SK-N-SH (cell line): ENCODE data around the gene SETBP1.

Experiments
- CTCF ChIP-seq: fragments of 200-600 bp; sonication (generic); IDR thresholded peaks from 2 replicates; pipeline ENCODE4 v1.6.1; 2017; ENCODE audit warnings: antibody characterized with exemption, mild to moderate bottlenecking, moderate library complexity
- ELF1 ChIP-seq: IDR thresholded peaks from 2 replicates; pipeline ENCODE4 v1.4.0; 2012
- EP300 ChIP-seq, 2 experiments: IDR thresholded peaks; 2 replicates each; pipeline versions ENCODE4 v1.4.0 to v1.6.1; 2012; ENCODE audit warnings: borderline replicate concordance in 1 of 2, low read depth in 1 of 2, low read length in 1 of 2
- JUND ChIP-seq: IDR thresholded peaks from 2 replicates; pipeline ENCODE4 v1.4.0; 2012
- MEF2A ChIP-seq: IDR thresholded peaks from 2 replicates; pipeline ENCODE4 v1.4.0; 2012; ENCODE audit warnings: low read depth, borderline replicate concordance
- POLR2AphosphoS5 ChIP-seq: IDR thresholded peaks from 2 replicates; pipeline ENCODE4 v1.6.1; 2012; ENCODE audit warnings: low read depth, low read length
- RFX5 ChIP-seq: IDR thresholded peaks from 2 replicates; pipeline ENCODE4 v1.6.1; 2012; ENCODE audit warnings: mild to moderate bottlenecking, improper control_type of control experiment, low read length
- TCF12 ChIP-seq: IDR thresholded peaks from 2 replicates; pipeline ENCODE4 v1.4.0; 2012
- TEAD4 ChIP-seq: IDR thresholded peaks from 2 replicates; pipeline ENCODE4 v1.4.0; 2012; ENCODE audit warnings: mild to moderate bottlenecking, borderline replicate concordance; ENCODE audit not compliant: insufficient read depth
- ZBTB33 ChIP-seq: IDR thresholded peaks from 2 replicates; pipeline ENCODE4 v1.4.0; 2012; ENCODE audit warnings: low read depth, borderline replicate concordance
- TF ChIP-seq, protein P1 (sequence below): IDR thresholded peaks from 2 replicates; pipeline ENCODE4 v1.6.1; 2012; ENCODE audit warnings: mild to moderate bottlenecking, low read depth, low read length, moderate library complexity
- TF ChIP-seq, protein P2 (sequence below): IDR thresholded peaks from 2 replicates; pipeline ENCODE4 v1.4.0; 2012; ENCODE audit warnings: low read depth

- TF ChIP-seq CTCF: no peak
- TF ChIP-seq TEAD4: no peak
- no peak for TF ChIP-seq MEF2A
- no peak for TF ChIP-seq TCF12
- TF ChIP-seq ELF1: no peak
- TF ChIP-seq, protein P1, sequence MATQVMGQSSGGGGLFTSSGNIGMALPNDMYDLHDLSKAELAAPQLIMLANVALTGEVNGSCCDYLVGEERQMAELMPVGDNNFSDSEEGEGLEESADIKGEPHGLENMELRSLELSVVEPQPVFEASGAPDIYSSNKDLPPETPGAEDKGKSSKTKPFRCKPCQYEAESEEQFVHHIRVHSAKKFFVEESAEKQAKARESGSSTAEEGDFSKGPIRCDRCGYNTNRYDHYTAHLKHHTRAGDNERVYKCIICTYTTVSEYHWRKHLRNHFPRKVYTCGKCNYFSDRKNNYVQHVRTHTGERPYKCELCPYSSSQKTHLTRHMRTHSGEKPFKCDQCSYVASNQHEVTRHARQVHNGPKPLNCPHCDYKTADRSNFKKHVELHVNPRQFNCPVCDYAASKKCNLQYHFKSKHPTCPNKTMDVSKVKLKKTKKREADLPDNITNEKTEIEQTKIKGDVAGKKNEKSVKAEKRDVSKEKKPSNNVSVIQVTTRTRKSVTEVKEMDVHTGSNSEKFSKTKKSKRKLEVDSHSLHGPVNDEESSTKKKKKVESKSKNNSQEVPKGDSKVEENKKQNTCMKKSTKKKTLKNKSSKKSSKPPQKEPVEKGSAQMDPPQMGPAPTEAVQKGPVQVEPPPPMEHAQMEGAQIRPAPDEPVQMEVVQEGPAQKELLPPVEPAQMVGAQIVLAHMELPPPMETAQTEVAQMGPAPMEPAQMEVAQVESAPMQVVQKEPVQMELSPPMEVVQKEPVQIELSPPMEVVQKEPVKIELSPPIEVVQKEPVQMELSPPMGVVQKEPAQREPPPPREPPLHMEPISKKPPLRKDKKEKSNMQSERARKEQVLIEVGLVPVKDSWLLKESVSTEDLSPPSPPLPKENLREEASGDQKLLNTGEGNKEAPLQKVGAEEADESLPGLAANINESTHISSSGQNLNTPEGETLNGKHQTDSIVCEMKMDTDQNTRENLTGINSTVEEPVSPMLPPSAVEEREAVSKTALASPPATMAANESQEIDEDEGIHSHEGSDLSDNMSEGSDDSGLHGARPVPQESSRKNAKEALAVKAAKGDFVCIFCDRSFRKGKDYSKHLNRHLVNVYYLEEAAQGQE: no peak
- TF ChIP-seq POLR2AphosphoS5: no peak
- no peak for TF ChIP-seq RFX5
- TF ChIP-seq JUND: no peak
- TF ChIP-seq, protein P2, sequence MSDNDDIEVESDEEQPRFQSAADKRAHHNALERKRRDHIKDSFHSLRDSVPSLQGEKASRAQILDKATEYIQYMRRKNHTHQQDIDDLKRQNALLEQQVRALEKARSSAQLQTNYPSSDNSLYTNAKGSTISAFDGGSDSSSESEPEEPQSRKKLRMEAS: no peak
- TF ChIP-seq EP300 (IDR thresholded peaks at IDR 0.05; ENCODE audit: borderline replicate concordance in 1 of 2, low read depth in 1 of 2, low read length in 1 of 2): no peak
- TF ChIP-seq ZBTB33: no peak
Measured at GRCh38 chr18:44949967-44950366, 269.3 kb downstream of the SETBP1 start.
